ENCODE data around the gene CORO2A. TPM values are rescaled to one million over a fixed set of nuclear protein-coding genes. Genes with fewer than 3 reads are reported as not detected.

CORO2A gene
- total and polyA plus RNA-seq, 2 of the 13 experiments (the other 11 are each of a cell fraction or from before 2014, with no cell fraction given) = 14.4 to 15.3 TPM

DNA sequence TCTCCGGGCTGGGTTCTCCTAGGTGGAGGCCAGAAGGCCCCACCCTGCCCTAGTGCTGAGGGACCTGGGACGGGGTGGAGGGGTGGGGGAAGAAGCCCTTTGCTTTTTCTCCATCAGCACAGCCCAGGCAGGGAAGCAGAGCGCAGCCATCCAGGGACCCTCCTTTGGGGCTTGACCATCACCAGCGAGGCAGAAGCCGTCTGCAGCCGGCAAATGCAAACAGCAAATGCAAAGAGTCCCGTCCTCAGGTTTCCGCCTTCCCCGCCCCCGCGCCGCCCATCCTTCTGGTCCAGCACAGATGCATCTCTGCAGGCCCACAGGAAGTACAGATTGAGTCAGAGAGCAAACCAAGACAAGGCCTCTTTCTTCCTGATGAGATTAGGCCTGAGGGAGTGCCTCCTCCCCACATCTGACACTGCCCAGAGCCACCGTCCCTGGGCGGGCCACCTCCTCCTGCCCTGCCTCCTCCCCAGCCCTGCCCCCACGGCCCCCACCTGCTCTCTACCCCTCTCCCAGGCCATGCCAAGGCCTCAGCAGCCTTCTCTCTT, 23.4 kb downstream of the CORO2A start (continued):
- TF ChIP-seq ZNF136 (CRISPR knock-in tag; IDR thresholded peaks at IDR 0.05; ENCODE audit: low read depth) (no peak), ZFP82 (CRISPR knock-in tag; IDR thresholded peaks at IDR 0.05; ENCODE audit: borderline replicate concordance) (no peak), GMEB2 (CRISPR knock-in tag; IDR thresholded peaks at IDR 0.05; ENCODE audit: low read depth) (no peak), ELF1 (CRISPR knock-in tag; IDR thresholded peaks at IDR 0.05) (peak; percentile 40), ZNF460 (CRISPR knock-in tag; IDR thresholded peaks at IDR 0.05; ENCODE audit: borderline replicate concordance) (no peak), HMG20B (CRISPR knock-in tag; conservative IDR thresholded peaks at IDR 0.05) (no peak), KDM5A (IDR thresholded peaks at IDR 0.05; ENCODE audit: borderline replicate concordance, low read length) (no peak), ZNF674 (CRISPR knock-in tag; IDR thresholded peaks at IDR 0.05; ENCODE audit: low read depth) (no peak), ZNF709 (CRISPR knock-in tag; IDR thresholded peaks at IDR 0.05) (no peak), ZNF574 (CRISPR knock-in tag; IDR thresholded peaks at IDR 0.05) (no peak), TEAD3 (CRISPR knock-in tag; optimal IDR thresholded peaks at IDR 0.05; ENCODE audit: borderline replicate concordance) (peak; percentile 12), ZNF20 (CRISPR knock-in tag; IDR thresholded peaks at IDR 0.05) (no peak), ZNF652 (CRISPR knock-in tag; IDR thresholded peaks at IDR 0.05; ENCODE audit: borderline replicate concordance, low read depth) (no peak), ZNF30 (CRISPR knock-in tag; IDR thresholded peaks at IDR 0.05) (no peak), FOSL2 (CRISPR knock-in tag; IDR thresholded peaks at IDR 0.05) (peak; percentile 59), SATB2 (CRISPR knock-in tag; IDR thresholded peaks at IDR 0.05) (no peak), ZNF691 (CRISPR knock-in tag; IDR thresholded peaks at IDR 0.05; ENCODE audit: borderline replicate concordance, low read depth) (no peak), DMTF1 (CRISPR knock-in tag; IDR thresholded peaks at IDR 0.05) (no peak)
- TF ChIP-seq, protein P1, sequence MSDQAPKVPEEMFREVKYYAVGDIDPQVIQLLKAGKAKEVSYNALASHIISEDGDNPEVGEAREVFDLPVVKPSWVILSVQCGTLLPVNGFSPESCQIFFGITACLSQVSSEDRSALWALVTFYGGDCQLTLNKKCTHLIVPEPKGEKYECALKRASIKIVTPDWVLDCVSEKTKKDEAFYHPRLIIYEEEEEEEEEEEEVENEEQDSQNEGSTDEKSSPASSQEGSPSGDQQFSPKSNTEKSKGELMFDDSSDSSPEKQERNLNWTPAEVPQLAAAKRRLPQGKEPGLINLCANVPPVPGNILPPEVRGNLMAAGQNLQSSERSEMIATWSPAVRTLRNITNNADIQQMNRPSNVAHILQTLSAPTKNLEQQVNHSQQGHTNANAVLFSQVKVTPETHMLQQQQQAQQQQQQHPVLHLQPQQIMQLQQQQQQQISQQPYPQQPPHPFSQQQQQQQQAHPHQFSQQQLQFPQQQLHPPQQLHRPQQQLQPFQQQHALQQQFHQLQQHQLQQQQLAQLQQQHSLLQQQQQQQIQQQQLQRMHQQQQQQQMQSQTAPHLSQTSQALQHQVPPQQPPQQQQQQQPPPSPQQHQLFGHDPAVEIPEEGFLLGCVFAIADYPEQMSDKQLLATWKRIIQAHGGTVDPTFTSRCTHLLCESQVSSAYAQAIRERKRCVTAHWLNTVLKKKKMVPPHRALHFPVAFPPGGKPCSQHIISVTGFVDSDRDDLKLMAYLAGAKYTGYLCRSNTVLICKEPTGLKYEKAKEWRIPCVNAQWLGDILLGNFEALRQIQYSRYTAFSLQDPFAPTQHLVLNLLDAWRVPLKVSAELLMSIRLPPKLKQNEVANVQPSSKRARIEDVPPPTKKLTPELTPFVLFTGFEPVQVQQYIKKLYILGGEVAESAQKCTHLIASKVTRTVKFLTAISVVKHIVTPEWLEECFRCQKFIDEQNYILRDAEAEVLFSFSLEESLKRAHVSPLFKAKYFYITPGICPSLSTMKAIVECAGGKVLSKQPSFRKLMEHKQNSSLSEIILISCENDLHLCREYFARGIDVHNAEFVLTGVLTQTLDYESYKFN (CRISPR knock-in tag; conservative IDR thresholded peaks at IDR 0.05) = peak; percentile 51; the same call in 1 of the 2 replicates

Measured in HepG2 (cell line).